C4-2B (cell line): Measurements from ENCODE around the gene TDG.
A peak's percentile ranks its signal among the peaks of the same experiment; 100 is the strongest.

Experiments used
- H3K27ac ChIP-seq: fragments of 450-650 bp; 2 replicates; pipeline ENCODE4 v1.5.1; 2017
- ZFX ChIP-seq: fragments of 450-650 bp; IDR thresholded peaks from 2 replicates; pipeline ENCODE4 v1.6.1; 2017
- TF ChIP-seq, protein P1 (sequence below): fragments of 450-650 bp; conservative IDR thresholded peaks from 2 replicates; pipeline ENCODE4 v1.5.1; 2017; ENCODE audit warnings: mild to moderate bottlenecking

The TDG gene

DNA sequence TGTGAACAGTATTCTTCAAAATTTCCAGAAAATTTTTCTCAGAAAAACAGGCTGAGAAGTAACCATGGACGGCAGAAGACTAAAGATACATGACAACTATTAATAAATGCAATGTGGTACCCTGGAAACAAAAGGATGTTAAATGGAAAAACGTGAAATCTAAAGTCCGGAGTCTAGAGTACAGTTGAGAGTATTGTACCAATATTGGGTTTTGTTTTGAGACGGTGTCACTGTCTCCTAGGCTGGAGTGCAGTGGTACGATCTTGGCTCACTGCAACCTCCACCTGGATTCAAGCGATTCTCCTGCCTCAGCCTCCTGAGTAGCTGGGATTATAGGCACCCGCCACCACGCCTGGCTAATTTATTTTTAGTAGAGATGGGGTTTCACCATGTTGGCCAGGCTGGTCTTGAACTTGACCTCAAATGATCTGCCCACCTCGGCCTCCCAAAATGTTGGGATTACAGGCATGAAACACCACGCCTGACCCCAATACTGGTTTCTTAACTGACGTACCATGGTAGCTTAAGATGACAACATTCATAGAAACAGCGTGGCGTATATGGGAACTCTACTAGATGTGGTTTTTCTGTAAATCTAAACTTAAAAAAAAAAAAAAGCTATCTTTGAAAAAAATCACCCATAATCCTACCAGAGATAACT, 16.8 kb upstream of the TDG start:
- TF ChIP-seq, protein P1, sequence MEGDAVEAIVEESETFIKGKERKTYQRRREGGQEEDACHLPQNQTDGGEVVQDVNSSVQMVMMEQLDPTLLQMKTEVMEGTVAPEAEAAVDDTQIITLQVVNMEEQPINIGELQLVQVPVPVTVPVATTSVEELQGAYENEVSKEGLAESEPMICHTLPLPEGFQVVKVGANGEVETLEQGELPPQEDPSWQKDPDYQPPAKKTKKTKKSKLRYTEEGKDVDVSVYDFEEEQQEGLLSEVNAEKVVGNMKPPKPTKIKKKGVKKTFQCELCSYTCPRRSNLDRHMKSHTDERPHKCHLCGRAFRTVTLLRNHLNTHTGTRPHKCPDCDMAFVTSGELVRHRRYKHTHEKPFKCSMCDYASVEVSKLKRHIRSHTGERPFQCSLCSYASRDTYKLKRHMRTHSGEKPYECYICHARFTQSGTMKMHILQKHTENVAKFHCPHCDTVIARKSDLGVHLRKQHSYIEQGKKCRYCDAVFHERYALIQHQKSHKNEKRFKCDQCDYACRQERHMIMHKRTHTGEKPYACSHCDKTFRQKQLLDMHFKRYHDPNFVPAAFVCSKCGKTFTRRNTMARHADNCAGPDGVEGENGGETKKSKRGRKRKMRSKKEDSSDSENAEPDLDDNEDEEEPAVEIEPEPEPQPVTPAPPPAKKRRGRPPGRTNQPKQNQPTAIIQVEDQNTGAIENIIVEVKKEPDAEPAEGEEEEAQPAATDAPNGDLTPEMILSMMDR = no peak
- TF ChIP-seq ZFX = no peak
- no peak overlapping the region for H3K27ac ChIP-seq

DNA sequence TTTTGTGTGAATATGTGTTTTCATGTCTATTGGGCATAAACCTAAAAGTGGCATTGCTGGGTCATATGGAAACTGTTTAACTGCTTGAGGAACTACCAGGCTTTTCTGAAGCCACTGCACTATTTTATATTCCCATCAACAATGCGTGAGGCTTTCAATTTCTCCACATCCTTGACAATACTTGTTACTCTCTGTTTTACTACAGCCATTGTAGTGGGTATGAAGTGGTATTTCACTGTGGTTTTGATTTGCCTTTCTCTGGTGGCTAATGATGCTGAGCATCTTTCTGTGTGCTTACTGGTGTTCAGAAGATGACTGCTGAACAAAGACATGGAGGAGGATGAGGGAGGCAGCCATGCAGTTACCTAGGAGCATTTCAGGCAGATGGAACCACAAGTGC, 13.2 kb upstream of the TDG start:
- TF ChIP-seq ZFX = no peak
- TF ChIP-seq, protein P1 = no peak
- H3K27ac ChIP-seq = no peak overlapping the region

DNA sequence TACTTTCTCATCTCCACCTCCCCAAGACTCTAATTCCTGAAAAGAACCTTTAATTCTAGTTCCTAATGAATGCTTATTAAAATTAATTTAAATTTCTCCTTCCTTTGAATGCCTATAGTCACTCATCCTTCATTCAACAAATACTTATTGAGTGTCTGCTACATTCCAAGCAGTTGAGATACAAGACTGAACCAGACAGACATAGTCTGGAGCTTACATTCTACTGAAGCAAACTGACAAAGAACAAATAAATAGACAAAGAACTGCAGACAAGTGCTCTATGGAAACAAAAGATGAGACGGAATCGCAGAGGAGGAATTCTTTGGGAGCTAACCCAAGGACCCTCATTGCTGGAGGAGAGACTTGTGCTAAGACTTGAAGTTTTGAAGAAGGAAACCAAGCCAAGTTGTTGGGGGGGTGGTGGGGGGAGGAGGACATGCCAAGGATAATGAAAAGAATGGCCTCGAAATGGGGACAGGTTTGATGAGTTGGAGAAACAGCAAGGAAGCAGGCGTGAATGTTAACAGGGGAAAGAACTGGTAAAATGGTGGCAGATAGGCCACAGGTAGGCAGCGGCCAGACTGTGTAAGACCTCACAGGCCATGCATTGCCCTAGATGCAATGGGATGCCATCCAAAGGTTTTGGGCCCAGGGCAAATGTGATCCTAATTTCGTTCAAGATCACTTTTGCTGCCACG, 9.7 kb upstream of the TDG start:
- no peak for TF ChIP-seq ZFX
- TF ChIP-seq, protein P1 = no peak
- H3K27ac ChIP-seq = peak overlapping the region; percentile 95

DNA sequence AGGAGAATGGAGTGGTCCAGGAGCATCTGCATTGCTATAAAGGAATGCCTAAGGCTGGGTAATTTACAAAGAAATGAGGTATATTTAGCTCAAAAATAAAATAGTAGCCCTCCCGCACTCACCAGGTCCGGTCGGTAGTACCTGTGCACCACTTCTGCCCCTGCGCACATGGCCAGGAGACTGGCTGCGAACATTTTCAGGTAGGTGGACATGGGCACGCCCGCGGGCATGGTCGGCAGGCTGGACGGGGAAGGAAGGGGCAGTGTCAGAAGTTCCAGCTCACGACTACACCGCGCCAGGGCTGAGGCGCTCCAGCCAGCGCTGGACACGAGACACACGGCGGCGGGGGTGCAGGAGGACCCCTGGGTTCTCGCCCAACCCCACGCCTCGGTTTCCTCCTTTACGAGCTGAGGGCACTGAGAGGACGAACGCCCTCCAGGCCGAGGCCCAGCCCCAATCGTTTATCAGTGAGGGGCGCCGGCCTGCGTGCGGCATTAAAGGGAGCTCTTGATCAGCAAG, 9.1 kb upstream of the TDG start:
- peak overlapping the region; percentile 95 for H3K27ac ChIP-seq
- TF ChIP-seq, protein P1 = no peak
- TF ChIP-seq ZFX = peak; percentile 85

DNA sequence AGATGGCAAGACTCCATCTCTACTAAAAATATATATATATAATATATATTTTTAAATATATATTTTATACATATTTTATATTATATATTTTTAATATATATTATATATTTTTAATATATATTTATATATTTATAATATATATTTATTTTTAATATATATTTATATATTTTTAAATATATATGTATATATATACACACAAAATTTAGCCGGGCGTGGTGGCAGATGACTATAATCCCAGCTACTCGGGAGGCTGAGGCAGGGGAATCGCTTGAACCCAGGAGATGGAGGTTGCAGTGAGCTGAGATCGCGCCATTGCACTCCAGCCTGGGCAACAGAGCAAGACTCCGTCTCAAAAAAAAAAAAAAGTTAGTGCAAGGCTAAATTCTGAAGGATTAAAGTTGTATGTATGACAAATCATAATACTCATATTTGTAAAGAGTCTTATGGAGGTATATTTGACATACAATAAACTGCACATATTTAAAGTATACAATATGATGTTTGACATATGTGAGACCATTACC, 7.7 kb upstream of the TDG start:
- TF ChIP-seq ZFX = no peak
- TF ChIP-seq, protein P1 = no peak
- peak overlapping the region; percentile 95 for H3K27ac ChIP-seq

DNA sequence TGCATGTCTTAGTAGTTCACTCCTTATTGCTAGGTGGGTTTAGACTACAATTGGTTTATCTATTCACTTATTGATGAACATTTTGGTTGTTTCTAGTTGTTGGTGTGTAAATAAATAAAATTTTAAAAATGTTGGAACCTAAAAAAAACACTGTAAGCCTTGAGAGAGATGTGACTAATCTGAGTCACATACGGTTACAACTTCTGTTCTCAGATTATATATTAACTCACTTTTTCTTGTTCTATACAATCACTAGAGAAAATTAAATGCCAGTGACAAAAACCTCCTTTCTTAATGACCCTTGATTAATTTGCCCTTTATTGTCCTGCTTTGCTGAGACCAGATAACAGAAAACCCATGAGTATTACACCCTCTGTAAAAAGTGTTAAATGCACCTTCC, 7.1 kb upstream of the TDG start:
- no peak overlapping the region for H3K27ac ChIP-seq
- no peak for TF ChIP-seq ZFX
- TF ChIP-seq, protein P1 = no peak

DNA sequence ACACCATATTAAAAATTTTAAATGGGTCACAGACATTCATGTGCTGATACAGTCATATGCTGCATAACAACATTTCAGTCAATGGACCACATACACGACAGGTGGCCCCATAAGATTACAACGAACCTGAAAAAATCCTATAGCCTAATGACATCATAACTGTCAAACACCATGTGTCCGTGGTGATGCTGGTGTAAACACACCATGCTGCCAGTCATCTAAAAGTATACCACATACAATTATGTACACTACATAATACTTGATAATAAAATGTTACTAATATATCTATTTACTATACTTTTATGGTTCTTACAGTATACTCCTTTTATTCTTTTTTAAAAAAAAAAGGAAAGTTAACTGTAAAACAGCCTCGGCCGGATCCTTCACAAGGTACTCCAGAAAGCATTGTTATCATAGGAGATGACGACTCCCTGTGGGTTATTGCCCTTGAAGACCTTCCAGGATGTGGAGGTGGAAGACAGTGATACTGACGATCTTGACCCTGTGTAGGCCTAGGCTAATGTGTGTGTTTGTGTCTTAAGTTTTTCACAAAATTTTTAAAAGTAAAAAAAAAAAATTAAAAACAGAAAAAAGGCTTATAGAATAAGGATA, 5.0 kb upstream of the TDG start:
- H3K27ac ChIP-seq = no peak overlapping the region
- no peak for TF ChIP-seq ZFX
- TF ChIP-seq, protein P1 = no peak
